Sigmoid colon (tissue), 4 donors: ENCODE measurements around the gene CTIF.

Experiments
- EP300 ChIP-seq, 4 donors: sonication (generic); formaldehyde crosslinking; IDR thresholded peaks; one replicate each; pipeline ENCODE4 v1.6.1; 2017; ENCODE audit warnings: antibody characterized with exemption in 4 of 4
- POLR2A ChIP-seq, 2 donors: fragments of 450-650 bp; IDR thresholded peaks; one replicate each; pipeline ENCODE4 v1.6.1; 2016; ENCODE audit warnings: antibody characterized with exemption in 2 of 2, mild to moderate bottlenecking in 2 of 2, moderate library complexity in 2 of 2
- POLR2AphosphoS5 ChIP-seq, 4 donors: sonication (generic); formaldehyde crosslinking; IDR thresholded peaks; one replicate each; pipeline ENCODE4 v1.6.1; 2017; ENCODE audit warnings: antibody characterized with exemption in 4 of 4
- TF ChIP-seq, protein P1 (sequence below), 4 experiments: fragments of 450-650 bp in 3 of 4; fragments of 200-600 bp in 1 of 4; IDR thresholded peaks; one replicate each; pipeline ENCODE4 v1.5.1; 2016 to 2019; ENCODE audit warnings: antibody characterized with exemption in 4 of 4, mild to moderate bottlenecking in 3 of 4, moderate library complexity in 2 of 4

DNA sequence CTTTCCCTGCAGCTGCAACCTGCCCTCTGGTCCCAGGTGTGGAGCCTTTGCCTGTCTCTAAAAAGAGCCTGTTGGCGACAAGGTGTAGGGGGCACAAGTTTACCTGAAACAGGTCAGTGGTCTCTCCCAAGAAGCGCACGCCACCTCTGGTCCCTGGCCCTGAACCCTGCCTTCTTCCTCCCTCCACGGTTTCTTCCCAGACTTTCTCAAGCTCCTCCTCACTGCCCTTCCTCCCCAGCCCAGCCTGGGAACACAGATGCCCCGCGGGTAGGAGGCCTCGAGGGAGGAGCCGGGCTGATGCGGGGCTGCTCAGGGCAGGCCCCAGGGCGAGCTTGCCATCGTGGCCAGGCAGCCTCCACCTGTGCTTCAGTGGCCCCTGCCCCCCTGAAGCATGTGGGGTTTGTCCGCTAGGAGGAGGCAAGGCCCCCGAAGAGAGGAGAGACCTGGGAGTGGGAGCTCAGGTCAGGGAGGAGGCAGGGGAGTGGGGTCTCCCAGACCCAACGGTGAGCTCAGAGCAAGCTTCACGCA lies 322.4 kb downstream of the CTIF start:
- TF ChIP-seq POLR2A (IDR thresholded peaks at IDR 0.05): no peak
- TF ChIP-seq POLR2AphosphoS5 (IDR thresholded peaks at IDR 0.05): no peak
- TF ChIP-seq, protein P1, sequence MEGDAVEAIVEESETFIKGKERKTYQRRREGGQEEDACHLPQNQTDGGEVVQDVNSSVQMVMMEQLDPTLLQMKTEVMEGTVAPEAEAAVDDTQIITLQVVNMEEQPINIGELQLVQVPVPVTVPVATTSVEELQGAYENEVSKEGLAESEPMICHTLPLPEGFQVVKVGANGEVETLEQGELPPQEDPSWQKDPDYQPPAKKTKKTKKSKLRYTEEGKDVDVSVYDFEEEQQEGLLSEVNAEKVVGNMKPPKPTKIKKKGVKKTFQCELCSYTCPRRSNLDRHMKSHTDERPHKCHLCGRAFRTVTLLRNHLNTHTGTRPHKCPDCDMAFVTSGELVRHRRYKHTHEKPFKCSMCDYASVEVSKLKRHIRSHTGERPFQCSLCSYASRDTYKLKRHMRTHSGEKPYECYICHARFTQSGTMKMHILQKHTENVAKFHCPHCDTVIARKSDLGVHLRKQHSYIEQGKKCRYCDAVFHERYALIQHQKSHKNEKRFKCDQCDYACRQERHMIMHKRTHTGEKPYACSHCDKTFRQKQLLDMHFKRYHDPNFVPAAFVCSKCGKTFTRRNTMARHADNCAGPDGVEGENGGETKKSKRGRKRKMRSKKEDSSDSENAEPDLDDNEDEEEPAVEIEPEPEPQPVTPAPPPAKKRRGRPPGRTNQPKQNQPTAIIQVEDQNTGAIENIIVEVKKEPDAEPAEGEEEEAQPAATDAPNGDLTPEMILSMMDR (IDR thresholded peaks at IDR 0.05): no peak
- TF ChIP-seq EP300 (IDR thresholded peaks at IDR 0.05): no peak
